Neural cell (in vitro differentiated cells): Measurements from ENCODE around the gene RAP1GAP2. TPM values are rescaled to one million over a fixed set of nuclear protein-coding genes. Genes with fewer than 3 reads are reported as not detected.

Experiments
- H2AFZ ChIP-seq: fragments of 200-600, 300-800 bp; sonication (generic), shearing (Covaris generic); 2 replicates; pipeline ENCODE4 v1.6.0; 2014; ENCODE audit warnings: low read depth, mild to moderate bottlenecking, antibody characterized with exemption, low read length, moderate library complexity
- H3F3A ChIP-seq: fragments of 200-600 bp; shearing (Covaris generic); 2 replicates; pipeline ENCODE4 v1.6.1; 2016; ENCODE audit warnings: mild to moderate bottlenecking, moderate library complexity, mixed read lengths, antibody characterized with exemption, low read length; ENCODE audit not compliant: insufficient read depth, poor library complexity, severe bottlenecking
- H3K27ac ChIP-seq: fragments of 200-600, 300-800 bp; sonication (generic), shearing (Covaris generic); 2 replicates; pipeline ENCODE4 v1.5.1; 2014; ENCODE audit warnings: mild to moderate bottlenecking, low read length, moderate library complexity
- H3K27me3 ChIP-seq: fragments of 300-800, 200-600 bp; sonication (generic), shearing (Covaris generic); 2 replicates; pipeline ENCODE4 v1.6.0; 2014; ENCODE audit warnings: mild to moderate bottlenecking, low read depth, low read length, moderate library complexity; ENCODE audit not compliant: insufficient read depth
- H3K36me3 ChIP-seq: fragments of 300-800, 200-600 bp; sonication (generic), shearing (Covaris generic); 2 replicates; pipeline ENCODE4 v1.5.1; 2014; ENCODE audit warnings: mild to moderate bottlenecking, antibody characterized with exemption, low read length, moderate library complexity; ENCODE audit not compliant: insufficient read depth
- H3K4me2 ChIP-seq: fragments of 300-800, 200-600 bp; sonication (generic), shearing (Covaris generic); 2 replicates; pipeline ENCODE4 v1.6.0; 2014; ENCODE audit warnings: mild to moderate bottlenecking, low read length
- H3K4me3 ChIP-seq: fragments of 300-800, 200-600 bp; sonication (generic), shearing (Covaris generic); 2 replicates; pipeline ENCODE4 v1.5.1; 2014; ENCODE audit warnings: mild to moderate bottlenecking, low read length, moderate library complexity
- H3K79me2 ChIP-seq: fragments of 200-600 bp; shearing (Covaris generic); replicated peaks from 2 replicates; pipeline ENCODE4 v1.6.0; 2014; ENCODE audit warnings: mild to moderate bottlenecking, low read length, moderate library complexity; ENCODE audit not compliant: insufficient read depth
- H3K9ac ChIP-seq: fragments of 300-800, 200-600 bp; sonication (generic), shearing (Covaris generic); 2 replicates; pipeline ENCODE4 v1.6.1; 2016; ENCODE audit warnings: mild to moderate bottlenecking, low read length, mixed read lengths
- H3K9me2 ChIP-seq: fragments of 200-600 bp; shearing (Covaris generic); 2 replicates; pipeline ENCODE4 v1.6.1; 2016; ENCODE audit warnings: mild to moderate bottlenecking, low read length, mixed read lengths; ENCODE audit not compliant: insufficient read depth
- H3K9me3 ChIP-seq: fragments of 200-600, 300-800 bp; sonication (generic), shearing (Covaris generic); 2 replicates; pipeline ENCODE4 v1.6.1; 2016; ENCODE audit warnings: mild to moderate bottlenecking, mixed run types, low read length, moderate library complexity, mixed read lengths
- H4K20me1 ChIP-seq: fragments of 200-600 bp; shearing (Covaris generic); 2 replicates; pipeline ENCODE4 v1.6.1; 2016; ENCODE audit warnings: mild to moderate bottlenecking, mixed run types; ENCODE audit not compliant: insufficient read depth
- EP300 ChIP-seq: fragments of 450-650 bp; conservative IDR thresholded peaks from 2 replicates; pipeline ENCODE4 v1.6.1; 2014; ENCODE audit warnings: antibody characterized with exemption, mild to moderate bottlenecking, moderate library complexity; ENCODE audit not compliant: poor library complexity, severe bottlenecking
- EZH2 ChIP-seq: fragments of 200-600, 300-800 bp; shearing (Covaris generic), sonication (generic); IDR thresholded peaks from 2 replicates; pipeline ENCODE4 v1.6.1; 2014; ENCODE audit warnings: antibody characterized with exemption, low read length, borderline replicate concordance, mild to moderate bottlenecking; ENCODE audit not compliant: insufficient read depth, poor library complexity, severe bottlenecking
- MXI1 ChIP-seq: fragments of 450-650 bp; conservative IDR thresholded peaks from 2 replicates; pipeline ENCODE4 v1.6.1; 2014; ENCODE audit warnings: antibody characterized with exemption, mild to moderate bottlenecking; ENCODE audit not compliant: poor library complexity, severe bottlenecking
- POLR2AphosphoS5 ChIP-seq: IDR thresholded peaks from 2 replicates; pipeline ENCODE4 v1.6.1; 2012
- RAD21 ChIP-seq: fragments of 450-650 bp; conservative IDR thresholded peaks from 2 replicates; pipeline ENCODE4 v1.6.1; 2014; ENCODE audit warnings: antibody characterized with exemption, mild to moderate bottlenecking, moderate library complexity
- SMC3 ChIP-seq: fragments of 450-650 bp; conservative IDR thresholded peaks from 2 replicates; pipeline ENCODE4 v1.6.1; 2014; ENCODE audit warnings: antibody characterized with exemption, mild to moderate bottlenecking, moderate library complexity; ENCODE audit not compliant: poor library complexity
- TAF1 ChIP-seq: IDR thresholded peaks from 2 replicates; pipeline ENCODE4 v1.6.1; 2012; ENCODE audit warnings: low read depth
- polyA plus RNA-seq: library from polyadenylated mRNA; depleted of rRNA; stranded (reverse); fragments of >200 nt; gene quantifications from 2 replicates; pipeline ENCODE4 v1.2.3, GENCODE V29; 2014
- TF ChIP-seq, protein P1 (sequence below): IDR thresholded peaks from 2 replicates; pipeline ENCODE4 v1.6.1; 2012; ENCODE audit warnings: borderline replicate concordance
- TF ChIP-seq, protein P2 (sequence below): fragments of 450-650 bp; IDR thresholded peaks from 2 replicates; pipeline ENCODE4 v1.5.1; 2014; ENCODE audit warnings: antibody characterized with exemption, mild to moderate bottlenecking, moderate library complexity; ENCODE audit not compliant: poor library complexity, severe bottlenecking

Gene RAP1GAP2
- polyA plus RNA-seq, 1 donor from 2014 or later, result 14.8 TPM

DNA sequence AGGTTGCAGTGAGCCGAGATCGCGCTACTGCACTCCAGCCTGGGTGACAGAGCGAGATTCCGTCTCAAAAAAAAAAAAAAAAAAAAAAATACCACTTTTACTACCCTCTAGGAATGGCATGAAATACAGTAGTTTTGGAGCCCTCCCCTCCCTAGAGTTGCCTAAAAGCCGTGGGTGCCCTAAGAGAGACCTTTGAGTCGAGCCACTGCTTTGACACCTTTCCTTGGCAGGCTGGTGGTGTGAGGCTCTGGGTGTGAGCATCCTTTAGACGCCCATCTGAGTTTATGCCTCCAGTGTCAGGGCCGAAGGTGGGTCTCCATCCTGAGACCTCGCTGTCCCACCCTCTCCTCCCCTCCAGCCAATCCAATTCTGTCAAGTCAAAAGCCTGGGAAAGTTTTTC is 46.2 kb downstream of the RAP1GAP2 start:
- no peak for TF ChIP-seq MXI1
- H3K4me2 ChIP-seq, result no peak overlapping the region
- H3K9me2 ChIP-seq, result no peaks in the 10 kb centered on the region
- no peaks in the 10 kb centered on the region for H3K79me2 ChIP-seq
- no peaks in the 10 kb centered on the region for H3K27me3 ChIP-seq
- no peaks in the 10 kb centered on the region for H4K20me1 ChIP-seq
- H3K36me3 ChIP-seq, result no peaks in the 10 kb centered on the region
- H3K9ac ChIP-seq, result no peak overlapping the region
- H3K4me3 ChIP-seq, result no peak overlapping the region
- H3K9me3 ChIP-seq, result no peaks in the 10 kb centered on the region
- H2AFZ ChIP-seq, result no peak overlapping the region
- no peaks in the 10 kb centered on the region for H3F3A ChIP-seq
- no peak overlapping the region for H3K27ac ChIP-seq

DNA sequence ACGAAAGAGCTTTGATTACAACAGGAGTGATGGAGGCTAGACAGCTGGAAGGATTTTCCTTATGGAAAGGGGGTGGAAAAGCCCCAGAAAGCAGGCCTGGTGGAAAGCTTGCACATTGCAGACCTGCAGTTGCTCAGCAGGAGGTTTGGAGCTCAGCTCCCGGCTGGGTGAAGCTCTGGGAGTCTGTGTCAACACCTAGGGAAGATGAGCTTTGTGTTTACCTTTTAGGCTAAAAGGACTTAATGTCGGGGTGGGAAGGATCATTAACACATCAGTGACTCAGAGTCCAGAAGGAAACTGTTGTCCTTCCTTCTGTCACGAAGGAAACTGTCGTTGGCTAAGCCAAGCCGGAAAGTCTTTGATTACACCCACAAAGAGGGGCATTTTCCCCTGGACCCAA is 48.2 kb downstream of the RAP1GAP2 start:
- no peaks in the 10 kb centered on the region for H4K20me1 ChIP-seq
- H3K9me3 ChIP-seq, result no peaks in the 10 kb centered on the region
- no peak overlapping the region for H3K4me2 ChIP-seq
- H3K9ac ChIP-seq, result no peak overlapping the region
- no peak overlapping the region for H3K27ac ChIP-seq
- no peak overlapping the region for H3K4me3 ChIP-seq
- no peaks in the 10 kb centered on the region for H3F3A ChIP-seq
- H3K9me2 ChIP-seq, result no peaks in the 10 kb centered on the region
- no peaks in the 10 kb centered on the region for H3K79me2 ChIP-seq
- no peaks in the 10 kb centered on the region for H3K36me3 ChIP-seq
- no peak for TF ChIP-seq RAD21
- TF ChIP-seq, protein P1, sequence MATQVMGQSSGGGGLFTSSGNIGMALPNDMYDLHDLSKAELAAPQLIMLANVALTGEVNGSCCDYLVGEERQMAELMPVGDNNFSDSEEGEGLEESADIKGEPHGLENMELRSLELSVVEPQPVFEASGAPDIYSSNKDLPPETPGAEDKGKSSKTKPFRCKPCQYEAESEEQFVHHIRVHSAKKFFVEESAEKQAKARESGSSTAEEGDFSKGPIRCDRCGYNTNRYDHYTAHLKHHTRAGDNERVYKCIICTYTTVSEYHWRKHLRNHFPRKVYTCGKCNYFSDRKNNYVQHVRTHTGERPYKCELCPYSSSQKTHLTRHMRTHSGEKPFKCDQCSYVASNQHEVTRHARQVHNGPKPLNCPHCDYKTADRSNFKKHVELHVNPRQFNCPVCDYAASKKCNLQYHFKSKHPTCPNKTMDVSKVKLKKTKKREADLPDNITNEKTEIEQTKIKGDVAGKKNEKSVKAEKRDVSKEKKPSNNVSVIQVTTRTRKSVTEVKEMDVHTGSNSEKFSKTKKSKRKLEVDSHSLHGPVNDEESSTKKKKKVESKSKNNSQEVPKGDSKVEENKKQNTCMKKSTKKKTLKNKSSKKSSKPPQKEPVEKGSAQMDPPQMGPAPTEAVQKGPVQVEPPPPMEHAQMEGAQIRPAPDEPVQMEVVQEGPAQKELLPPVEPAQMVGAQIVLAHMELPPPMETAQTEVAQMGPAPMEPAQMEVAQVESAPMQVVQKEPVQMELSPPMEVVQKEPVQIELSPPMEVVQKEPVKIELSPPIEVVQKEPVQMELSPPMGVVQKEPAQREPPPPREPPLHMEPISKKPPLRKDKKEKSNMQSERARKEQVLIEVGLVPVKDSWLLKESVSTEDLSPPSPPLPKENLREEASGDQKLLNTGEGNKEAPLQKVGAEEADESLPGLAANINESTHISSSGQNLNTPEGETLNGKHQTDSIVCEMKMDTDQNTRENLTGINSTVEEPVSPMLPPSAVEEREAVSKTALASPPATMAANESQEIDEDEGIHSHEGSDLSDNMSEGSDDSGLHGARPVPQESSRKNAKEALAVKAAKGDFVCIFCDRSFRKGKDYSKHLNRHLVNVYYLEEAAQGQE, result no peak
- TF ChIP-seq, protein P2, sequence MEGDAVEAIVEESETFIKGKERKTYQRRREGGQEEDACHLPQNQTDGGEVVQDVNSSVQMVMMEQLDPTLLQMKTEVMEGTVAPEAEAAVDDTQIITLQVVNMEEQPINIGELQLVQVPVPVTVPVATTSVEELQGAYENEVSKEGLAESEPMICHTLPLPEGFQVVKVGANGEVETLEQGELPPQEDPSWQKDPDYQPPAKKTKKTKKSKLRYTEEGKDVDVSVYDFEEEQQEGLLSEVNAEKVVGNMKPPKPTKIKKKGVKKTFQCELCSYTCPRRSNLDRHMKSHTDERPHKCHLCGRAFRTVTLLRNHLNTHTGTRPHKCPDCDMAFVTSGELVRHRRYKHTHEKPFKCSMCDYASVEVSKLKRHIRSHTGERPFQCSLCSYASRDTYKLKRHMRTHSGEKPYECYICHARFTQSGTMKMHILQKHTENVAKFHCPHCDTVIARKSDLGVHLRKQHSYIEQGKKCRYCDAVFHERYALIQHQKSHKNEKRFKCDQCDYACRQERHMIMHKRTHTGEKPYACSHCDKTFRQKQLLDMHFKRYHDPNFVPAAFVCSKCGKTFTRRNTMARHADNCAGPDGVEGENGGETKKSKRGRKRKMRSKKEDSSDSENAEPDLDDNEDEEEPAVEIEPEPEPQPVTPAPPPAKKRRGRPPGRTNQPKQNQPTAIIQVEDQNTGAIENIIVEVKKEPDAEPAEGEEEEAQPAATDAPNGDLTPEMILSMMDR, result no peak
- H3K27me3 ChIP-seq, result no peaks in the 10 kb centered on the region
- H2AFZ ChIP-seq, result no peak overlapping the region

DNA sequence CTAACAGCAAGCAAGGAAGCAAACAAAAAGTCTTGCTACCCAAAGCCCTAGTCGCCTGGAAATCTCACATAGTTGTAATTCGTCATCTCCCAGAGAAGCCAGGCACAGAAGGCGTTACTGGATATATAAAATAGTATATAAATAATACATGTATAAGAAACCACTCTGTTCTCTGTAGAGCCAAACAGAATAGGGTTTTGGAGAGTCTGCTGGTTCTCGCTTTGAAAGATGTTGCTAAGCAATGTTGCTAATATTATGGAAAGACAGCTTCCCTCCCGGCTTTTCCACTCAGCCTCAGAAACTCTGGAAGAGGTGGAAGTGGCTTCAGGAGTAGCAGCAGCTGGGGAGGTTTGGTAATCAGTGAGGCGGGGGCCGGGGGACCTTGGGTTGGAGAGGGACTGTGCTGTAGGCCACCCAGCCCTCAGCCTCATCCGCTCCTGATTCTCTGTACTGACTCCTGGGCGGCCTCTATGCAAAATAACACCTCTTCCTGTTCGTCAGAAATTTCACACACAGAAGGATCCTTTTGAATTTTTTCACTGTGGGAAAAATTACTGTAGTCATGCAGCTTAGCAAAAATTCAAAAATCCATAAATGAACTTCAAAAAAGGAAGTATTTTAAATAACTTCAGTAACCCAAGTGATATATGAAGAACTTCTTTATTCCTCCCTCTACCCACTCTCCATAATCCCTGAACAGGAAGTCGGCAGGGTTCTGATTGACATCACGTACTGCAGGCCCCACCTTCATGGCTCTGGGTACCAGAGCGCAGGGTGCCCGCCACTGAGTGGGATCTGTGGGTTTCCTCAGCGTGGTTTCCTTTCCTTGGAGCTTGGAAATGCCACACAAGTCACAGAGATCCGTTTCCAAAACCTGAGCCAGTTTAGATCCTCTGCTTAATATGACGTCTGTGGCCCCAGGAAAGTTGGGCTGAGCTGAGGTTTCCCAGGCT is 51.4 kb downstream of the RAP1GAP2 start:
- H2AFZ ChIP-seq, result no peak overlapping the region

More for the DNA sequence above, 51.4 kb downstream of the RAP1GAP2 start:
- Histone ChIP-seq H3K4me2 (no peak overlapping the region), H3K9me2 (no peaks in the 10 kb centered on the region), H3K27me3 (peaks cover 18% of the 10 kb centered on the region), H3K79me2 (no peaks in the 10 kb centered on the region), H3F3A (no peaks in the 10 kb centered on the region), H3K9ac (no peak overlapping the region), H4K20me1 (no peaks in the 10 kb centered on the region), H3K27ac (no peak overlapping the region), H3K4me3 (no peak overlapping the region), H3K36me3 (no peaks in the 10 kb centered on the region), H3K9me3 (no peaks in the 10 kb centered on the region)
- TF ChIP-seq, protein P1, result no peak
- TF ChIP-seq SMC3, result no peak
- TF ChIP-seq POLR2AphosphoS5, result no peak
- TF ChIP-seq EP300, result no peak
- TF ChIP-seq TAF1, result no peak
- no peak for TF ChIP-seq EZH2
- no peak for TF ChIP-seq RAD21
- TF ChIP-seq, protein P2, result no peak
- TF ChIP-seq MXI1, result no peak
